ENCODE data around the gene MCM5.
"Not testable (repeated sequence)": the region's sequence is repeated elsewhere in the genome, so short reads cannot be mapped to it uniquely, and the experiment has no call there.

The MCM5 gene

GRCh38 chr22:35432228-35432905 is 32.4 kb downstream of the MCM5 start:
- no peak for DNase-seq (ENCODE audit: low read depth)

GRCh38 chr22:35434061-35434710 is 34.2 kb downstream of the MCM5 start:
- no peak for DNase-seq (ENCODE audit: low read depth)

DNA sequence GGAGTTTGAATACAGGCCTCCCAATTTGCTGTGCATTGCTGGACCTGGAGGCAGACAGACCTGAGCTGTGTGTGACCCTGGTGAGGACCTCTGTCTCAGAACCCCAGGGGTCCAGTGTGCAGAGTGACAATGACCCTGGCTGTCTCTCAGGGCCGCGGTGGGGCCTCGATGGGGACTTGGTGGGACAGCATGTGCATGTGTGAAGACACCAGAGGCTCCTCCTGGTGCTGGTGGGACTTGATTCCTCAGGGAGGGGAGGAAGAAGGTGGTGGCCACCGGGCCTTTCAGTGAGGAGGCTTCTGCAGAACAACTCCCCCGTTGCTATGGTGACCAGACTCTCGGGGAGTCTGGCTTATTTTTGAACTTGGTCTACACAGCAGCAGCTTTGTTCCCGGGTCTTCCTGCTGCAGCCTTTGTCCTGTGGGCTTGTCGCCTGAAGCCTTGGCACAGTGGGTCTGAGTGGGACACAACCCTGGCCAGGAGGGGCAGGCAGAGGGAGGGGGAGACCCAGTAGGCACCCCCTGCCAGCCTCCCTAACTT is 35.3 kb downstream of the MCM5 start:
- no peak for DNase-seq (ENCODE audit: low read depth)

- DNase-seq (ENCODE audit: low read depth) = no peak
Observed at GRCh38 chr22:35436421-35436820, 36.5 kb downstream of the MCM5 start.

DNA sequence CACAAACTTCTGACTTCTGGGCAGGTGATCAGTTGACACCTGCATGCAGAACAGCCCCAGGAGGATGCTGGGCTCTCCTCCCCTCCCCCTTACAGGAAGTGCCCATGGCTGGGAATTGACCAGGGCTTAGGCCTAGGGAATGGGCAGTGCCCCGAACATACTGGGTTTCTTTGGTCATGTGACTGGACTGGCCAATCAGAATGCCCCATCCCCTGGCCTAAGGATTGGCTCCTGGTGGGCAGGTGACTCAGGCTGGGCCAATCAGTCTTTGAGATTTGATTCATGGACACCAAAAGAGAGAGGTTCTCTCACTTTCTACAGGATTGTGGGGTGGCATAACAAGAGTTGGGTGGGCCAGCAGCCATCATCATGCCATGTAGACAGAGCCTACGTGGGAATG is 37.1 kb downstream of the MCM5 start:
- DNase-seq (ENCODE audit: low read depth) = no peak

DNA sequence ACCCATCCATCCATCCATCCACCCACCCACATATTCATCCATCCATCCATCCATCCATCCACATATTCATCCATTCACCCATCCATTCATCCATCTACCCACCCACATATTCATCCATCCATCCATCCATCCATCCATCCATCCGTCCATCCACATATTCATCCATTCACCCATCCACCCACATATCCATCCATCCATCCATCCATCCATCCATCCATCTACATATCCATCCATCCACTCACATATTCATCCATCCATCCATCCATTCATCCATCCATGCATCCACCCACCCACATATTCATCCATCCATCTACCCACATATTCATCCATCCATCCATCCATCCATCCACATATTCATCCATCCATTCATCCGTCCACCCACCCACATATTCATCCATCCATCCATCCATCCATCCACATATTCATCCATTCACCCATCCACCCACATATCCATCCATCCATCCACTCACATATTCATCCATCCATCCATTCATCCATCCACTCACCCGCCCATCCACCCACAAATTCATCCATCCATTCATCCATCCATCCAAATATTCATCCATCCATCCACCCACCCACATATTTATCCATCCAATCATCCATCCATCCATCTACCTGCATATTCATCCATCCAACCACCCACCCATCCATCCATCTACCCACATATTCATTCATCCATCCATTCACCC is 38.9 kb downstream of the MCM5 start:
- DNase-seq (ENCODE audit: low read depth) = not testable (repeated sequence)

- DNase-seq (ENCODE audit: low read depth) = no peak
Observed at GRCh38 chr22:35439365-35439717, 39.4 kb downstream of the MCM5 start.

DNA sequence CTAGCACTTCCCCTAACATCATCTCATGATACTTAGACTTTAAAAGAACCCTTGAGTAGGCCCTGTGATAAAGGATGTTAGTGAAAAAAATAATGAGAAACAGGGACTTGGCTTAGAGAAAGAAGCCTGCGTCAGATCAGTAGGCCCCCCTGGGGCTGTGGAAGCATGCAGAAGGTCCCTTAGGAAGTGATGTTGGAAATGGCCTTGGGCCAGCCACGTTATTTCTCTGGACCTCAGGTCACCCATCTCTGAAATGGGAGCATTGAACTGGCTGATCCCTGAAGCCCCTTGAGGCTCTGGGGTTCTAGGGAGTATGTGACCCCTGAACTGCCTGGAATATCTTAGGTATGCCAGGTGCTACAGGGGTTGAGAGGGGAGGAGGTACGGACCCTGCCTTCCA is 40.2 kb downstream of the MCM5 start:
- no peak for DNase-seq (ENCODE audit: low read depth)

GRCh38 chr22:35441489-35442100 is 41.7 kb downstream of the MCM5 start:
- no peak for DNase-seq (ENCODE audit: low read depth)

DNA sequence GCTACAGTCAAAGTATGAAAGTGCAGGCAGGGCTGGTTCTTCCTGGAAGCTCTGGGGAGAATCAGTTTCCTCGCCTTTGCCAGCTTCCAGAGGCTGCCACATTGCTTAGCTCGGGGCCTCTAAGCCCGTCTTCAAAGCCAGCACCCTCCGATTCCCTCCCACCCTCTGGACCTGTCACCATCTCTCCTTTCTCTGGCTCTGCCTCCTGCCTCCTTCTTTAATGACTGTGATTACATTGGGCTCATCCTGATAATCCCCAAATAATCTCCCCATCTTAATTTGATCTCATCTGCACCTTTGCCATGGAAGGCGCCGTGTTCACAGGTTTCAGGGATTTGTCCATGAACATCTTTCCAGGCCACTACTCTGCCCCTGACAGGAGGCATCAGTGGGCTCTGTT is 42.5 kb downstream of the MCM5 start:
- DNase-seq (ENCODE audit: low read depth) = no peak

DNA sequence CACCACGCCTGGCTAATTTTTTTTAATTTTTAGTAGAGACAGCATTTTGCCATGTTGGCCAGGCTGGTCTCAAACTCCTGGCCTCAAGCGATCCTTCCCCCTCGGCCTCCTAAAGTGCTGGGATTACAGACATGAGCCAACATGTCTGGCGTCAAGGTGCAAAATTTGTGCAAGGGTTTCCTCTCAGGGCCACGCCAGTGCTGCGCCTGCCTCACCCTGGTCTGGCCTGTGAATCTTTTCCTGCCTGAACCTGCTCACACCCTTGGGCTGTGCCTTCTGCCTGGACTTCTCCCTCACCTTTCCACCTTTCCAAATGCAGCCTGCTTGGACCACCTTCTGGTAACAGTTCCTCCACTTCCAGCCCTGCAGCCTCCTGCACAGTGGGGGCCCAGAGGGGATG is 43.4 kb downstream of the MCM5 start:
- DNase-seq (ENCODE audit: low read depth) = no peak

- DNase-seq (ENCODE audit: low read depth) = no peak
Observed at GRCh38 chr22:35443790-35444684, 44.1 kb downstream of the MCM5 start.

GRCh38 chr22:35444685-35445399 is 44.9 kb downstream of the MCM5 start:
- DNase-seq (ENCODE audit: low read depth) = no peak

DNA sequence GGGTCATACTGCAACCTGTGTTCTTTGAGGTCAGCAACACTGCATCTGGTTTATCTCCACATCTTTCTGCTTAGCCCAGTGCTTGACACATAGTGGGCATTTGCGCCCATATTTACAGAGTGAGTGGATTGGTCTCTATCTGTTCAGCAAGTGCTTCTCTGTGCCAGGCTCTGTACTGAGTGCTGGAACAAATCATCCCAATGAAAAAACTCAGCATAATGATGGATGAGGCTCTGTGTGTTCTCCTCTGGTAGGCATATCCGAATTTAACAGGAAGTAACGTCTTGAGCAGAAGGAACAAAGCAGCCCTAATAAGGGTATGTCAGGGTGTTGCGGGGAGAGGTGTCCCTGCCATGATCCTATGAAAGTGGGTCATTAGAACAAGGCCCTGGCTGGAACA is 46.0 kb downstream of the MCM5 start:
- no peak for DNase-seq (ENCODE audit: low read depth)

- DNase-seq (ENCODE audit: low read depth) = no peak
Observed at GRCh38 chr22:35446365-35446764, 46.4 kb downstream of the MCM5 start.

- DNase-seq (ENCODE audit: low read depth) = no peak
Observed at GRCh38 chr22:35448523-35448922, 48.6 kb downstream of the MCM5 start.

- DNase-seq (ENCODE audit: low read depth) = no peak
Observed at GRCh38 chr22:35449829-35450689, 50.1 kb downstream of the MCM5 start.

DNA sequence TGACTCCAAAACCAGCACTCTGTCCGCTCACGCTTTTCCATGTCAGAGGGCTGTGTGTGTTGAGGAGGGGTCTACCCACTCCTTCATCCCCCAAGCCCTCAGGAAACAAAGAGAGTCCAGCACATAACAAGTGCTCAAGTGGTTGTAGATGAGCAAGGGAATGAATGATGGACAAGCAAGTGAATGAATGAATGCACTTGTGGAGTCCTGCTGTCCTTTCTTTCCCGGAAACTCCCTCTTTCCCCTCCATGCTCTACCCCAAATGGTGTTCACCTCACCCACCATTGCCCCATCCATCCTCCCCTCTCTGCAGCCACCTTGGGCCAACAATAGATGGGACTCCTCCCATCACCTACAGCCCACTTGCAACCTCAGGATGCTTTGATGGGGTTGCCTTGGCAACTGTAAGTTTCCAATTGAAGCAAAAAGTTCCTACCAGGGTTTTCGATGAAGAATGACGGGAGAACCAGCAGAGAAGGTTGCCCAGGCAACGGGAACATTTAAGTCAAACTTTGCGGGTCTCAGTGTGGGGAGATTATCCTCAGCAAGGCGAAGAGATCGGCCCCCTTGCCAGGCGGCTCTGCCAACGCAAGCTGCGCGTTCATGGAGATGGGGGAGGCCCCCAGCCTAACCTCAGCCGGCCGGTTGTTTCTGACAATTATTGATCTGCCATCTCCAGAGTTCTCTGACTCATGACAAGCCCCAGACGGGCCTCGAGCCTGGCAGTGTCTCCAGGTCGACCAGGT is 51.1 kb downstream of the MCM5 start:
- DNase-seq (ENCODE audit: low read depth) = no peak

- no peak for DNase-seq (ENCODE audit: low read depth)
Observed at GRCh38 chr22:35451592-35451991, 51.7 kb downstream of the MCM5 start.
